ENCODE results near the gene DOCK9.

Gene DOCK9

GRCh38 chr13:98785405-98785804, 192.5 kb downstream of the DOCK9 start:
- DNase-seq = no peak

GRCh38 chr13:98784666-98785065, 193.2 kb downstream of the DOCK9 start:
- no peak for DNase-seq

GRCh38 chr13:98783856-98784478, 193.9 kb downstream of the DOCK9 start:
- no peak for DNase-seq

- DNase-seq = no peak
Measured at GRCh38 chr13:98782654-98783053, 195.2 kb downstream of the DOCK9 start.

- no peak for DNase-seq
Measured at GRCh38 chr13:98781905-98782304, 196.0 kb downstream of the DOCK9 start.

- DNase-seq = no peak
Measured at GRCh38 chr13:98781470-98781869, 196.4 kb downstream of the DOCK9 start.

GRCh38 chr13:98781045-98781444, 196.8 kb downstream of the DOCK9 start:
- no peak for DNase-seq

- DNase-seq = no peak
Measured at GRCh38 chr13:98780451-98780850, 197.4 kb downstream of the DOCK9 start.

GRCh38 chr13:98779695-98780094, 198.2 kb downstream of the DOCK9 start:
- DNase-seq = no peak

- no peak for DNase-seq
Measured at GRCh38 chr13:98778749-98779148, 199.1 kb downstream of the DOCK9 start.

- no peak for DNase-seq
Measured at GRCh38 chr13:98776644-98777043, 201.2 kb downstream of the DOCK9 start.

- no peak for DNase-seq
Measured at GRCh38 chr13:98775844-98776598, 201.8 kb downstream of the DOCK9 start.

- no peak for DNase-seq
Measured at GRCh38 chr13:98775386-98775785, 202.5 kb downstream of the DOCK9 start.

GRCh38 chr13:98774776-98775175, 203.1 kb downstream of the DOCK9 start:
- DNase-seq = no peak

- DNase-seq = no peak
Measured at GRCh38 chr13:98773921-98774320, 203.9 kb downstream of the DOCK9 start.

GRCh38 chr13:98772794-98773452, 204.9 kb downstream of the DOCK9 start:
- DNase-seq = no peak

- DNase-seq = no peak
Measured at GRCh38 chr13:98771838-98772611, 205.8 kb downstream of the DOCK9 start.

- no peak for DNase-seq
Measured at GRCh38 chr13:98769736-98770135, 208.1 kb downstream of the DOCK9 start.

- no peak for DNase-seq
Measured at GRCh38 chr13:98768522-98768921, 209.3 kb downstream of the DOCK9 start.

GRCh38 chr13:98766697-98767096, 211.2 kb downstream of the DOCK9 start:
- DNase-seq = no peak

GRCh38 chr13:98765996-98766519, 211.8 kb downstream of the DOCK9 start:
- no peak for DNase-seq

GRCh38 chr13:98761986-98762616, 215.8 kb downstream of the DOCK9 start:
- DNase-seq = no peak
